ENCODE data around the gene RABGAP1L.

The RABGAP1L gene

GRCh38 chr1:174719194-174719593 is 559.9 kb downstream of the RABGAP1L start:
- Histone ChIP-seq H3K4me3 (IDR thresholded peaks at IDR 0.05; ENCODE audit: insufficient read depth, low read depth, low read length) (no peak overlapping the region), H3K27ac (no peak overlapping the region), H4K20me1 (ENCODE audit: insufficient read depth) (no peaks in the 10 kb centered on the region), H3K79me2 (ENCODE audit: insufficient read depth, low read depth) (no peaks in the 10 kb centered on the region), H3K4me2 (no peak overlapping the region), H3K9ac (no peak overlapping the region), H2AFZ (ENCODE audit: low read depth) (no peak overlapping the region), H3K4me1 (ENCODE audit: low read depth, poor library complexity, severe bottlenecking) (no peaks in the 10 kb centered on the region), H3K27me3 (ENCODE audit: insufficient read depth, low read depth) (no peaks in the 10 kb centered on the region), H3K36me3 (ENCODE audit: insufficient read depth) (no peaks in the 10 kb centered on the region)
- TF ChIP-seq, protein P1, sequence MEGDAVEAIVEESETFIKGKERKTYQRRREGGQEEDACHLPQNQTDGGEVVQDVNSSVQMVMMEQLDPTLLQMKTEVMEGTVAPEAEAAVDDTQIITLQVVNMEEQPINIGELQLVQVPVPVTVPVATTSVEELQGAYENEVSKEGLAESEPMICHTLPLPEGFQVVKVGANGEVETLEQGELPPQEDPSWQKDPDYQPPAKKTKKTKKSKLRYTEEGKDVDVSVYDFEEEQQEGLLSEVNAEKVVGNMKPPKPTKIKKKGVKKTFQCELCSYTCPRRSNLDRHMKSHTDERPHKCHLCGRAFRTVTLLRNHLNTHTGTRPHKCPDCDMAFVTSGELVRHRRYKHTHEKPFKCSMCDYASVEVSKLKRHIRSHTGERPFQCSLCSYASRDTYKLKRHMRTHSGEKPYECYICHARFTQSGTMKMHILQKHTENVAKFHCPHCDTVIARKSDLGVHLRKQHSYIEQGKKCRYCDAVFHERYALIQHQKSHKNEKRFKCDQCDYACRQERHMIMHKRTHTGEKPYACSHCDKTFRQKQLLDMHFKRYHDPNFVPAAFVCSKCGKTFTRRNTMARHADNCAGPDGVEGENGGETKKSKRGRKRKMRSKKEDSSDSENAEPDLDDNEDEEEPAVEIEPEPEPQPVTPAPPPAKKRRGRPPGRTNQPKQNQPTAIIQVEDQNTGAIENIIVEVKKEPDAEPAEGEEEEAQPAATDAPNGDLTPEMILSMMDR (conservative IDR thresholded peaks at IDR 0.05; ENCODE audit: low read depth, low read length), result no peak

GRCh38 chr1:174720618-174721017 is 561.3 kb downstream of the RABGAP1L start:
- no peaks in the 10 kb centered on the region for H4K20me1 ChIP-seq (ENCODE audit: insufficient read depth)
- no peak overlapping the region for H3K27ac ChIP-seq
- H3K4me3 ChIP-seq (IDR thresholded peaks at IDR 0.05; ENCODE audit: insufficient read depth, low read depth, low read length), result no peak overlapping the region
- TF ChIP-seq, protein P1 (conservative IDR thresholded peaks at IDR 0.05; ENCODE audit: low read depth, low read length), result no peak
- no peaks in the 10 kb centered on the region for H3K79me2 ChIP-seq (ENCODE audit: insufficient read depth, low read depth)
- no peaks in the 10 kb centered on the region for H3K36me3 ChIP-seq (ENCODE audit: insufficient read depth)
- no peak overlapping the region for H3K9ac ChIP-seq
- H3K4me1 ChIP-seq (ENCODE audit: low read depth, poor library complexity, severe bottlenecking), result no peaks in the 10 kb centered on the region
- H2AFZ ChIP-seq (ENCODE audit: low read depth), result no peak overlapping the region
- no peak overlapping the region for H3K4me2 ChIP-seq
- H3K27me3 ChIP-seq (ENCODE audit: insufficient read depth, low read depth), result no peaks in the 10 kb centered on the region

DNA sequence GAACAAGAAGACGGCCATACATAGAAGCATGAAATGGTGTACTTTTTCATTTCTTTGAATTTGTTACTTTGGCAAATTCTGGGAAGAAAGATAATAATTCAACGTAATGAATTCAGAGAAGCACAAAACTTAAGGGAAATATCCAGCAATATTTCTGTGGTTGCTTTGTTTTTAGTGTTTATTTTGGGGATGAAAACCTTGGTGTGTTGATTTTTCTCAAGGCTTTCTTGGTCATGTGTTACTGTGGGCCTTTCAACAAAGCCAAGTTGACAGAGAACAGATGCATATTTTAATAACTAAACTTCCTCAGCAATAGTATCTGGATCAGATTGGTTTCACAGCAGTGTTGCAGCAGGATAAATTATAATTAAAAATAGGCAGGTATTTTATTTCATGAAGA is 561.9 kb downstream of the RABGAP1L start:
- H4K20me1 ChIP-seq (ENCODE audit: insufficient read depth), result no peaks in the 10 kb centered on the region
- no peak overlapping the region for H3K4me3 ChIP-seq (IDR thresholded peaks at IDR 0.05; ENCODE audit: insufficient read depth, low read depth, low read length)
- TF ChIP-seq, protein P1 (conservative IDR thresholded peaks at IDR 0.05; ENCODE audit: low read depth, low read length), result no peak

DNA sequence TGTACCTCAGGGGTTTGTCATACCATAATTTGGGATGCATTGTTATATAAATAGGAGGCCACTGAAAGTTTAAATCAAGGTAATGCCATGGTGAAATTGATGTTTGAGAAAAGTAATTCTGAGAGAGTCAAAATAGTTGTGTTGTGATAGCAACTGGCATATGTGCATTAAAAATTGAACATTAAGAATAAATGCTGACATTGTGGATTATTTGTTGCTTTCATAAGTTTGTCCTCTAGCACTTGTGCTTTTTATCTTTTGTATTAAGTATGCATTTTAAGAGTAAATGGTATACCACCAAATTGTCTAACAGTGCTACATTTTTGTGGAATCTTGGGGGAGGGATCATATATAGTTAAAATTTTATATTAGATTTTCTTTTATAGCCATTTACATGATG is 564.5 kb downstream of the RABGAP1L start:
- H3K4me3 ChIP-seq (IDR thresholded peaks at IDR 0.05; ENCODE audit: insufficient read depth, low read depth, low read length), result no peak overlapping the region
- TF ChIP-seq, protein P1 (conservative IDR thresholded peaks at IDR 0.05; ENCODE audit: low read depth, low read length), result no peak
- no peak overlapping the region for H2AFZ ChIP-seq (ENCODE audit: low read depth)
- no peak overlapping the region for H3K4me2 ChIP-seq
- H3K4me1 ChIP-seq (ENCODE audit: low read depth, poor library complexity, severe bottlenecking), result no peaks in the 10 kb centered on the region
- H4K20me1 ChIP-seq (ENCODE audit: insufficient read depth), result no peaks in the 10 kb centered on the region
- H3K9ac ChIP-seq, result no peak overlapping the region
- no peak overlapping the region for H3K27ac ChIP-seq
- no peaks in the 10 kb centered on the region for H3K79me2 ChIP-seq (ENCODE audit: insufficient read depth, low read depth)
- no peaks in the 10 kb centered on the region for H3K36me3 ChIP-seq (ENCODE audit: insufficient read depth)
- H3K27me3 ChIP-seq (ENCODE audit: insufficient read depth, low read depth), result no peaks in the 10 kb centered on the region

More for the DNA sequence above, 561.9 kb downstream of the RABGAP1L start:
- no peaks in the 10 kb centered on the region for H3K79me2 ChIP-seq (ENCODE audit: insufficient read depth, low read depth)
- H3K9ac ChIP-seq, result no peak overlapping the region
- H2AFZ ChIP-seq (ENCODE audit: low read depth), result no peak overlapping the region
- no peak overlapping the region for H3K27ac ChIP-seq
- no peaks in the 10 kb centered on the region for H3K27me3 ChIP-seq (ENCODE audit: insufficient read depth, low read depth)
- H3K4me1 ChIP-seq (ENCODE audit: low read depth, poor library complexity, severe bottlenecking), result no peaks in the 10 kb centered on the region
- H3K36me3 ChIP-seq (ENCODE audit: insufficient read depth), result no peaks in the 10 kb centered on the region
- H3K4me2 ChIP-seq, result no peak overlapping the region
